SK-N-SH (cell line): ENCODE results near the gene PLXNA4. TPM values are rescaled to one million over a fixed set of nuclear protein-coding genes. Genes with fewer than 3 reads are reported as not detected.

Experiments
- CTCF ChIA-PET: fragments of 300-600, 350-600 bp; formaldehyde crosslinking; extraction: SDS; loops from one replicate; lab custom pipeline; 2021; lab: Yijun Ruan, JAX
- POLR2A ChIA-PET: fragments of 350-600 bp; sonication (Branson Sonifier 250); formaldehyde crosslinking; extraction: SDS; loops from one replicate; lab custom pipeline; 2020; ENCODE audit warnings: antibody characterized with exemption, inconsistent platforms; lab: Yijun Ruan, JAX
- DNase-seq: peaks from one replicate; pipeline ENCODE4 v3.0.0; 2012
- H2AFZ ChIP-seq: fragments of 200-600 bp; sonication (generic); 2 replicates; pipeline ENCODE4 v1.8.1; 2016; ENCODE audit warnings: antibody characterized with exemption, mild to moderate bottlenecking, low read depth
- H3F3A ChIP-seq: fragments of 200-600 bp; sonication (generic); replicated peaks from 2 replicates; pipeline ENCODE3; 2016; ENCODE audit warnings: antibody characterized with exemption, mild to moderate bottlenecking; ENCODE audit not compliant: insufficient read depth
- H3K27ac ChIP-seq, 2 experiments: fragments of 200-500 bp in 1 of 2; fragments of 200-600 bp in 1 of 2; sonication (Bioruptor generic) in 1 of 2; sonication (generic), shearing (Covaris generic) in 1 of 2; 2 replicates each; pipeline versions ENCODE4 v1.5.1 to v1.6.1; 2014 to 2016; ENCODE audit warnings: low read depth in 2 of 2, inconsistent platforms in 1 of 2, low read length in 1 of 2, mild to moderate bottlenecking in 1 of 2, mixed read lengths in 1 of 2
- H3K27me3 ChIP-seq: fragments of 200-600 bp; sonication (generic), shearing (Covaris generic); 2 replicates; pipeline ENCODE4 v1.6.1; 2016; ENCODE audit warnings: mixed run types; ENCODE audit not compliant: insufficient read depth
- H3K36me3 ChIP-seq, 2 experiments: fragments of 200-500 bp in 1 of 2; fragments of 200-600 bp in 1 of 2; sonication (Bioruptor generic) in 1 of 2; sonication (generic) in 1 of 2; replicated peaks in 1 of 2; 2 replicates each; pipeline versions ENCODE3 to v1.5.1; 2014 to 2016; ENCODE audit warnings: low read length in 1 of 2, mild to moderate bottlenecking in 1 of 2; ENCODE audit not compliant: insufficient read depth in 2 of 2, control insufficient read depth in 1 of 2
- H3K4me1 ChIP-seq, 2 experiments: fragments of 200-500 bp in 1 of 2; fragments of 200-600 bp in 1 of 2; sonication (Bioruptor generic) in 1 of 2; sonication (generic), shearing (Covaris generic) in 1 of 2; 2 replicates each; pipeline versions ENCODE4 v1.5.1 to v1.6.1; 2014 to 2016; ENCODE audit warnings: low read depth in 1 of 2, low read length in 1 of 2, mixed run types in 1 of 2; ENCODE audit not compliant: insufficient read depth in 2 of 2, control insufficient read depth in 1 of 2
- H3K4me2 ChIP-seq: fragments of 200-600 bp; sonication (generic), shearing (Covaris generic); 2 replicates; pipeline ENCODE4 v1.6.1; 2017; ENCODE audit warnings: mixed run types
- H3K4me3 ChIP-seq, 2 experiments: fragments of 200-500 bp in 1 of 2; fragments of 200-600 bp in 1 of 2; sonication (Bioruptor generic) in 1 of 2; sonication (generic), shearing (Covaris generic) in 1 of 2; 2 replicates each; pipeline versions ENCODE4 v1.5.1 to v1.8.1; 2014 to 2016; ENCODE audit warnings: low read depth in 2 of 2, inconsistent platforms in 1 of 2, low read length in 1 of 2, mild to moderate bottlenecking in 1 of 2, mixed read lengths in 1 of 2, moderate library complexity in 1 of 2
- H3K79me2 ChIP-seq: fragments of 200-600 bp; sonication (generic); 2 replicates; pipeline ENCODE4 v1.8.1; 2017; ENCODE audit warnings: mild to moderate bottlenecking; ENCODE audit not compliant: insufficient read depth
- H3K9ac ChIP-seq: fragments of 200-600 bp; sonication (generic); 2 replicates; pipeline ENCODE4 v1.6.1; 2017; ENCODE audit warnings: mixed run types
- H3K9me2 ChIP-seq: fragments of 200-600 bp; sonication (generic); 2 replicates; pipeline ENCODE4 v1.6.1; 2017; ENCODE audit warnings: mixed run types
- H3K9me3 ChIP-seq: fragments of 200-600 bp; sonication (generic); 2 replicates; pipeline ENCODE4 v1.6.1; 2017; ENCODE audit warnings: mixed run types, mild to moderate bottlenecking, moderate library complexity
- H4K20me1 ChIP-seq: fragments of 200-600 bp; sonication (generic); 2 replicates; pipeline ENCODE4 v1.6.1; 2017; ENCODE audit warnings: mild to moderate bottlenecking, mixed run types; ENCODE audit not compliant: insufficient read depth
- CHD2 ChIP-seq: fragments of 150-350 bp; IDR thresholded peaks from 2 replicates; pipeline ENCODE4 v1.6.1; 2018; ENCODE audit warnings: low read length; ENCODE audit not compliant: partially characterized antibody
- ELF1 ChIP-seq: IDR thresholded peaks from 2 replicates; pipeline ENCODE4 v1.4.0; 2012
- EP300 ChIP-seq, 2 experiments: IDR thresholded peaks; 2 replicates each; pipeline versions ENCODE4 v1.4.0 to v1.6.1; 2012; ENCODE audit warnings: borderline replicate concordance in 1 of 2, low read depth in 1 of 2, low read length in 1 of 2
- IRF3 ChIP-seq: fragments of 150-350 bp; IDR thresholded peaks from 2 replicates; pipeline ENCODE4 v1.6.1; 2016; ENCODE audit warnings: mild to moderate bottlenecking, low read depth, low read length
- NRF1 ChIP-seq: IDR thresholded peaks from 2 replicates; pipeline ENCODE4 v1.6.1; 2012; ENCODE audit warnings: low read depth, mild to moderate bottlenecking, low read length
- PBX3 ChIP-seq: IDR thresholded peaks from 2 replicates; pipeline ENCODE4; 2012
- RAD21 ChIP-seq: IDR thresholded peaks from 2 replicates; pipeline ENCODE4 v1.6.1; 2012; ENCODE audit warnings: mild to moderate bottlenecking, low read length
- REST ChIP-seq: IDR thresholded peaks from 2 replicates; pipeline ENCODE4 v1.6.1; 2012; ENCODE audit warnings: mild to moderate bottlenecking, low read depth, low read length, moderate library complexity
- ZBTB33 ChIP-seq: IDR thresholded peaks from 2 replicates; pipeline ENCODE4 v1.4.0; 2012; ENCODE audit warnings: low read depth, borderline replicate concordance
- WGBS: methylation state at CpG from one replicate; pipeline ENCODE4 v1.1.6; 2017; ENCODE audit warnings: low lambda C conversion rate; 5-methylcytosine and 5-hydroxymethylcytosine counted together
- polyA plus RNA-seq, 3 experiments: library from polyadenylated mRNA; depleted of rRNA; stranded (reverse); fragments of >200 nt; gene quantifications; 2 replicates each; pipeline ENCODE4 v1.2.3, GENCODE V29; 2012

The PLXNA4 gene
- polyA plus RNA-seq, 1 of the 3 experiments (the other 2 are of a cell fraction): 2.4 TPM

- Histone ChIP-seq H3K79me2 (no peaks in the 10 kb centered on the region), H2AFZ (no peak overlapping the region), H3F3A (no peaks in the 10 kb centered on the region), H3K36me3 (peaks cover 5 to 56% of the 10 kb centered on the region in 2 experiments)
- TF ChIP-seq ZBTB33 (no peak), CHD2 (no peak), REST (no peak), PBX3 (no peak), EP300 (IDR thresholded peaks at IDR 0.05; ENCODE audit: borderline replicate concordance in 1 of 2, low read depth in 1 of 2, low read length in 1 of 2) (no peak), IRF3 (no peak), ELF1 (no peak), NRF1 (no peak), RAD21 (no peak)
- TF ChIP-seq, all 33 proteins: peak for 0
- ChIA-PET POLR2A (no interaction called here), CTCF (interaction anchor here (0.6 to 1.4 kb wide), 3 partner anchors 22 to 1125 kb away, joined by 3 to 5 read pairs (median 3); no protein-coding TSS in a partner anchor)
- no peak overlapping the region for H3K4me3 ChIP-seq
- H3K4me2 ChIP-seq: no peak overlapping the region
- no peaks in the 10 kb centered on the region for H3K9me3 ChIP-seq
- no peak overlapping the region for H3K9ac ChIP-seq
- no peak for DNase-seq
- WGBS: 92% methylated on average over 8 of the region's 8 CpGs
- H3K4me1 ChIP-seq: peaks cover 0 to 52% of the 10 kb centered on the region in 2 experiments; a peak in 2 of 4 replicates
- H4K20me1 ChIP-seq: no peaks in the 10 kb centered on the region
- peak overlapping the region in 1 of 2 experiments; percentile 98; a peak in 2 of 4 replicates for H3K27ac ChIP-seq
- no peaks in the 10 kb centered on the region for H3K9me2 ChIP-seq
- no peaks in the 10 kb centered on the region for H3K27me3 ChIP-seq
Observed at GRCh38 chr7:132161976-132162375, 414.3 kb downstream of the PLXNA4 start.
